IMR-90 (cell line): Measurements from ENCODE around the gene MAB21L3. TPM values are rescaled to one million over a fixed set of nuclear protein-coding genes. Genes with fewer than 3 reads are reported as not detected.

Source experiments
- ATAC-seq: fragments of 200-7000 bp; cut with Tn5 transposase; 2 replicates; pipeline ENCODE4 v1.9.1; 2020; ENCODE audit warnings: low read depth, mild to moderate bottlenecking, moderate library complexity
- BruUV-seq: library from RNA; stranded (reverse); fragments of 400-500 nt; replicated peaks from 2 replicates; lab custom pipeline; 2021; lab: Mats Ljungman, UMichigan
- CTCF ChIA-PET: fragments of 300-600 bp; formaldehyde crosslinking; extraction: SDS; loops from one replicate; lab custom pipeline; 2021; ENCODE audit warnings: antibody characterized with exemption; lab: Yijun Ruan, JAX
- POLR2A ChIA-PET: fragments of 300-600 bp; sonication (Branson Sonifier 250); formaldehyde crosslinking; loops from one replicate; lab custom pipeline; 2022; ENCODE audit warnings: antibody characterized with exemption; ENCODE audit not compliant: unreplicated experiment; lab: Charles Lee
- DNase-seq: peaks from one replicate; pipeline ENCODE4 v3.0.0; 2013
- H2AFZ ChIP-seq: replicated peaks from 2 replicates; pipeline ENCODE3; 2013; ENCODE audit warnings: low read length, mild to moderate bottlenecking; ENCODE audit not compliant: poor library complexity
- H2AK5ac ChIP-seq: 2 replicates; pipeline ENCODE4 v1.6.1; 2013; ENCODE audit warnings: low read depth, low read length, inconsistent platforms
- H2AK9ac ChIP-seq: replicated peaks from 2 replicates; pipeline ENCODE3; 2013; ENCODE audit warnings: mild to moderate bottlenecking, low read depth, low read length, moderate library complexity; ENCODE audit not compliant: poor library complexity
- H2BK120ac ChIP-seq: 2 replicates; pipeline ENCODE4 v1.6.1; 2013; ENCODE audit warnings: low read depth, low read length, inconsistent platforms
- H2BK15ac ChIP-seq: 3 replicates; pipeline ENCODE4 v1.6.1; 2013; ENCODE audit warnings: low read depth, low read length, inconsistent platforms
- H2BK20ac ChIP-seq: 2 replicates; pipeline ENCODE4 v1.6.1; 2013; ENCODE audit warnings: low read depth, mild to moderate bottlenecking, inconsistent platforms, low read length, moderate library complexity
- H2BK5ac ChIP-seq: 2 replicates; pipeline ENCODE4 v1.6.1; 2013; ENCODE audit warnings: mild to moderate bottlenecking, low read depth, low read length, inconsistent platforms; ENCODE audit not compliant: poor library complexity, severe bottlenecking
- H3K14ac ChIP-seq: replicated peaks from 2 replicates; pipeline ENCODE4 v1.6.1; 2013; ENCODE audit warnings: low read depth, low read length, inconsistent platforms
- H3K18ac ChIP-seq: 2 replicates; pipeline ENCODE4 v1.6.1; 2013; ENCODE audit warnings: low read depth, low read length, control low read depth
- H3K23ac ChIP-seq: 2 replicates; pipeline ENCODE4 v1.6.1; 2013; ENCODE audit warnings: low read depth, low read length, inconsistent platforms
- H3K27ac ChIP-seq: 2 replicates; pipeline ENCODE4 v1.5.1; 2013; ENCODE audit warnings: mild to moderate bottlenecking, control low read depth, low read length; ENCODE audit not compliant: insufficient read depth
- H3K27me3 ChIP-seq: 2 replicates; pipeline ENCODE4 v1.6.1; 2013; ENCODE audit warnings: low read length; ENCODE audit not compliant: control insufficient read depth, insufficient read depth
- H3K36me3 ChIP-seq: 2 replicates; pipeline ENCODE4 v1.6.1; 2013; ENCODE audit warnings: low read length, mixed read lengths; ENCODE audit not compliant: control insufficient read depth, insufficient read depth
- H3K4ac ChIP-seq: 2 replicates; pipeline ENCODE4 v1.6.1; 2013; ENCODE audit warnings: low read depth, low read length, inconsistent platforms
- H3K4me1 ChIP-seq: 2 replicates; pipeline ENCODE4 v1.6.1; 2013; ENCODE audit warnings: low read length, mixed read lengths; ENCODE audit not compliant: control insufficient read depth, insufficient read depth
- H3K4me2 ChIP-seq: 2 replicates; pipeline ENCODE4 v1.6.1; 2013; ENCODE audit warnings: low read depth, mild to moderate bottlenecking, control low read depth, low read length, moderate library complexity
- H3K4me3 ChIP-seq: 2 replicates; pipeline ENCODE4 v1.5.1; 2013; ENCODE audit warnings: low read depth, mild to moderate bottlenecking, control low read depth, low read length, moderate library complexity; ENCODE audit not compliant: insufficient read depth
- H3K56ac ChIP-seq: 2 replicates; pipeline ENCODE4 v1.6.1; 2013; ENCODE audit warnings: low read length, inconsistent platforms; ENCODE audit not compliant: insufficient read depth; ENCODE audit errors: extremely low read depth
- H3K79me1 ChIP-seq, 2 experiments: 2 replicates each; pipeline ENCODE4 v1.6.1; 2013; ENCODE audit warnings: low read length in 2 of 2, inconsistent platforms in 1 of 2, low read depth in 1 of 2
- H3K9ac ChIP-seq: 2 replicates; pipeline ENCODE4 v1.6.1; 2013; ENCODE audit warnings: low read depth, low read length, control low read depth
- H3K9me1 ChIP-seq: 2 replicates; pipeline ENCODE4 v1.6.1; 2013; ENCODE audit warnings: low read length, inconsistent platforms; ENCODE audit not compliant: insufficient read depth
- H3K9me3 ChIP-seq: 2 replicates; pipeline ENCODE4 v1.6.1; 2013; ENCODE audit warnings: low read length; ENCODE audit not compliant: control insufficient read depth, insufficient read depth
- H4K20me1 ChIP-seq: 2 replicates; pipeline ENCODE4 v1.6.1; 2013; ENCODE audit warnings: low read length, inconsistent platforms; ENCODE audit not compliant: insufficient read depth
- H4K5ac ChIP-seq: 2 replicates; pipeline ENCODE4 v1.6.1; 2013; ENCODE audit warnings: mild to moderate bottlenecking, low read depth, low read length, control low read depth
- H4K8ac ChIP-seq, 2 experiments: 2 replicates each; pipeline ENCODE4 v1.6.1; 2013; ENCODE audit warnings: low read depth in 2 of 2, low read length in 2 of 2, control low read depth in 1 of 2, inconsistent platforms in 1 of 2
- H4K91ac ChIP-seq: 2 replicates; pipeline ENCODE4 v1.6.1; 2013; ENCODE audit warnings: low read depth, low read length, inconsistent platforms; ENCODE audit not compliant: insufficient read depth
- BHLHE40 ChIP-seq: fragments of 150-350 bp; IDR thresholded peaks from 2 replicates; pipeline ENCODE4 v1.6.1; 2016; ENCODE audit warnings: mild to moderate bottlenecking, low read depth, low read length
- CEBPB ChIP-seq: IDR thresholded peaks from 2 replicates; pipeline ENCODE4 v1.6.1; 2012; ENCODE audit warnings: low read depth, low read length, improper control_type of control experiment
- FOS ChIP-seq: fragments of 150-350 bp; IDR thresholded peaks from 2 replicates; pipeline ENCODE4 v1.6.1; 2016; ENCODE audit warnings: low read depth, low read length
- MAFK ChIP-seq: IDR thresholded peaks from 2 replicates; pipeline ENCODE4 v1.6.1; 2012; ENCODE audit warnings: low read depth, low read length, improper control_type of control experiment
- MAZ ChIP-seq: IDR thresholded peaks from 2 replicates; pipeline ENCODE4 v1.6.1; 2012; ENCODE audit warnings: low read depth, mild to moderate bottlenecking, low read length, improper control_type of control experiment, moderate library complexity, borderline replicate concordance
- MXI1 ChIP-seq: IDR thresholded peaks from 2 replicates; pipeline ENCODE4 v1.6.1; 2012; ENCODE audit warnings: low read depth, mild to moderate bottlenecking, low read length, moderate library complexity, borderline replicate concordance
- NFE2L2 ChIP-seq: fragments of 150-350 bp; IDR thresholded peaks from 2 replicates; pipeline ENCODE4 v1.6.1; 2016; ENCODE audit warnings: low read depth, mild to moderate bottlenecking, low read length
- POLR2A ChIP-seq: IDR thresholded peaks from 2 replicates; pipeline ENCODE4 v1.6.1; 2012; ENCODE audit warnings: mild to moderate bottlenecking, low read depth, low read length
- RAD21 ChIP-seq: IDR thresholded peaks from 2 replicates; pipeline ENCODE4 v1.6.1; 2012; ENCODE audit warnings: low read length, improper control_type of control experiment
- RCOR1 ChIP-seq: IDR thresholded peaks from 2 replicates; pipeline ENCODE4 v1.6.1; 2012; ENCODE audit warnings: mild to moderate bottlenecking, low read length, improper control_type of control experiment; ENCODE audit not compliant: insufficient replicate concordance
- RFX5 ChIP-seq: IDR thresholded peaks from 2 replicates; pipeline ENCODE4 v1.8.0; 2012; ENCODE audit warnings: low read depth, mild to moderate bottlenecking, low read length, moderate library complexity
- SMC3 ChIP-seq: fragments of 150-350 bp; IDR thresholded peaks from 2 replicates; pipeline ENCODE4 v1.6.1; 2016; ENCODE audit warnings: low read depth, mild to moderate bottlenecking, antibody characterized with exemption, low read length, moderate library complexity
- WGBS, 2 experiments: methylation state at CpG; one replicate each; pipeline versions ENCODE4 v1.1.5 to v1.1.7; 2013; ENCODE audit warnings: missing lambda C conversion rate in 2 of 2; ENCODE audit not compliant: insufficient read length in 1 of 2; ENCODE audit errors: extremely low coverage in 2 of 2; 5-methylcytosine and 5-hydroxymethylcytosine counted together
- dilution Hi-C: fragments of 300-500 bp; cut with HindIII; formaldehyde crosslinking; loops from one replicate; pipeline ENCODE4 v1.14.3; 2018; ENCODE audit warnings: low sequenced_read_pairs; ENCODE audit not compliant: unreplicated experiment
- in situ Hi-C: fragments of 300-500 bp; cut with MboI; formaldehyde crosslinking; loops from 3 replicates; pipeline ENCODE4 v1.14.3; 2019; ENCODE audit warnings: low sequenced_read_pairs, inconsistent platforms, mixed read lengths
- intact Hi-C: fragments of 100-400 bp; cut with micrococcal nuclease; formaldehyde crosslinking; loops from 2 replicates; pipeline ENCODE4 v1.10.0; 2022
- polyA plus RNA-seq, 3 experiments: library from polyadenylated mRNA; depleted of rRNA; stranded (reverse); fragments of >200 nt; gene quantifications; 2 replicates each; pipeline ENCODE4 v1.2.3, GENCODE V29; 2012; ENCODE audit warnings: low replicate concordance in 1 of 3
- total RNA-seq: library from RNA; depleted of rRNA; stranded (reverse); fragments of >200 nt; gene quantifications from 2 replicates; pipeline ENCODE4 v1.2.3, GENCODE V29; 2012
- TF ChIP-seq, protein P1 (sequence below): conservative IDR thresholded peaks from 2 replicates; pipeline ENCODE4 v1.5.1; 2012; ENCODE audit warnings: mild to moderate bottlenecking, low read depth, low read length, improper control_type of control experiment
- TF ChIP-seq, protein P2 (sequence below): fragments of 150-350 bp; IDR thresholded peaks from 2 replicates; pipeline ENCODE4 v1.6.1; 2017; ENCODE audit warnings: mild to moderate bottlenecking, antibody characterized with exemption, low read length, low read depth
- TF ChIP-seq, protein P3 (sequence below): fragments of 150-350 bp; IDR thresholded peaks from 2 replicates; pipeline ENCODE4 v1.6.1; 2016; ENCODE audit warnings: low read depth, mild to moderate bottlenecking, low read length, moderate library complexity, borderline replicate concordance

MAB21L3 gene
- total and polyA plus RNA-seq, 2 of the 4 experiments (the other 2 are of a cell fraction): not detected

DNA sequence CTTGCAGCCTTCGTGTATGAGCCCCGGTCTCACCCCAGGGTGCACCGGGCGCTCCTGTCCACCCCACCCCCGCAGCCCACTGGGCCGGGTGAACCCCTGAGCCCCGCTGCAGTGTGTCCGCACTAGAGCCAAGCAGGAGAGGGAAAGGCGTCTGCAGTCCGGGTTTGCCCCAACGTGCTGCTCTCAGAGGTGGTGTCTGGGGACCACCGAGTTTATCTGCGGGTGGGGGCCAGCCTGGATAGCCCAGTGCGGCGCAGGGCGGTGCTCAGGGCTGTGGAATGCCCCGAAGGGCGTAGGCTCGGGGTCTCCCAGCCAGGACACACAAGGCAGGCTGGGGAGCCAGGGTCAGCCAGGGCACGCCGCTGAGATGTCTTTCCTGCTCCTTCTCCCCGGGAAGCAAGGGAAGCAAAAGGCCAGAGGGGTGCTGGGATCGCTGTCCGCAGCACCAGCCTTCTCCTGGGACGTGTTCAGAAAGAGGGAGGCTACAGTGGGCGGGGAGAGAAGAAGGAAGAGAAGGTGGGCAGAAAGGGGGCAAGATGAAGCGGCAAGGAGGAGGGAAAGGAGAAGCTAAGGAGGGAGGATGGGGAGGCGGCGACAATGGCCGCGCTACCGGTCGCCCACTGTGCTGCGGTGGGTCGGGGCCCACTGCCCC is 56.6 kb downstream of the MAB21L3 start:
- H3K27me3 ChIP-seq: peaks cover 19% of the 10 kb centered on the region
- no peak overlapping the region; the same call in 1 of the 2 replicates for H4K5ac ChIP-seq
- no peak overlapping the region for H2BK20ac ChIP-seq
- peak overlapping the region; percentile 80 for H2AFZ ChIP-seq
- 0 out of 2 replicates have a peak overlapping the region, but pooled peaks have one; percentile 9 for H3K18ac ChIP-seq
- POLR2A ChIA-PET: no interaction called here
- ATAC-seq (peak; percentile 31), DNase-seq (no peak)
- no peak overlapping the region for H3K27ac ChIP-seq
- H3K4ac ChIP-seq: no peak overlapping the region
- no peaks in the 10 kb centered on the region for H4K20me1 ChIP-seq
- 0 out of 2 replicates have a peak overlapping the region, but pooled peaks have one; percentile 20 for H3K9ac ChIP-seq
- no peaks in the 10 kb centered on the region for H3K9me1 ChIP-seq
- H2BK5ac ChIP-seq: no peak overlapping the region
- H3K79me1 ChIP-seq: no peaks in the 10 kb centered on the region
- peak overlapping the region; percentile 46 for H3K4me3 ChIP-seq
- no peak overlapping the region for H2AK9ac ChIP-seq
- peak overlapping the region; percentile 57 to 74; a peak in 2 of 4 replicates for H4K8ac ChIP-seq
- intact Hi-C loops (no loop called here), dilution Hi-C loops (no loop called here), in situ Hi-C loops (no loop called here)
- H3K36me3 ChIP-seq: no peaks in the 10 kb centered on the region
- H3K9me3 ChIP-seq: no peaks in the 10 kb centered on the region
- H3K14ac ChIP-seq: no peak overlapping the region
- 14% methylated on average over 5 of the region's 35 CpGs; no CpG with 5 or more reads in 1 of the 2 experiments for WGBS, 2 experiments
- H2BK15ac ChIP-seq: no peak overlapping the region; the same call in 2 of the 3 replicates
- H2AK5ac ChIP-seq: no peak overlapping the region
- H3K23ac ChIP-seq: no peak overlapping the region
- no peak overlapping the region for H2BK120ac ChIP-seq
- no peak overlapping the region for H3K56ac ChIP-seq
- peak overlapping the region; percentile 69 for H3K4me2 ChIP-seq
- CTCF ChIA-PET: interaction anchor here (1.0 kb wide), 1 partner anchor 9 kb away, joined by 5 read pairs; no protein-coding TSS in a partner anchor
- H4K91ac ChIP-seq: no peak overlapping the region
- no TSS peak for BruUV-seq
- H3K4me1 ChIP-seq: no peaks in the 10 kb centered on the region
- no peak for TF ChIP-seq MAZ
- TF ChIP-seq, protein P1, sequence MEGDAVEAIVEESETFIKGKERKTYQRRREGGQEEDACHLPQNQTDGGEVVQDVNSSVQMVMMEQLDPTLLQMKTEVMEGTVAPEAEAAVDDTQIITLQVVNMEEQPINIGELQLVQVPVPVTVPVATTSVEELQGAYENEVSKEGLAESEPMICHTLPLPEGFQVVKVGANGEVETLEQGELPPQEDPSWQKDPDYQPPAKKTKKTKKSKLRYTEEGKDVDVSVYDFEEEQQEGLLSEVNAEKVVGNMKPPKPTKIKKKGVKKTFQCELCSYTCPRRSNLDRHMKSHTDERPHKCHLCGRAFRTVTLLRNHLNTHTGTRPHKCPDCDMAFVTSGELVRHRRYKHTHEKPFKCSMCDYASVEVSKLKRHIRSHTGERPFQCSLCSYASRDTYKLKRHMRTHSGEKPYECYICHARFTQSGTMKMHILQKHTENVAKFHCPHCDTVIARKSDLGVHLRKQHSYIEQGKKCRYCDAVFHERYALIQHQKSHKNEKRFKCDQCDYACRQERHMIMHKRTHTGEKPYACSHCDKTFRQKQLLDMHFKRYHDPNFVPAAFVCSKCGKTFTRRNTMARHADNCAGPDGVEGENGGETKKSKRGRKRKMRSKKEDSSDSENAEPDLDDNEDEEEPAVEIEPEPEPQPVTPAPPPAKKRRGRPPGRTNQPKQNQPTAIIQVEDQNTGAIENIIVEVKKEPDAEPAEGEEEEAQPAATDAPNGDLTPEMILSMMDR: no peak
- no peak for TF ChIP-seq RAD21
- TF ChIP-seq SMC3: no peak
- no peak for TF ChIP-seq MAFK
- no peak for TF ChIP-seq MXI1
- no peak for TF ChIP-seq BHLHE40
- TF ChIP-seq, protein P2, sequence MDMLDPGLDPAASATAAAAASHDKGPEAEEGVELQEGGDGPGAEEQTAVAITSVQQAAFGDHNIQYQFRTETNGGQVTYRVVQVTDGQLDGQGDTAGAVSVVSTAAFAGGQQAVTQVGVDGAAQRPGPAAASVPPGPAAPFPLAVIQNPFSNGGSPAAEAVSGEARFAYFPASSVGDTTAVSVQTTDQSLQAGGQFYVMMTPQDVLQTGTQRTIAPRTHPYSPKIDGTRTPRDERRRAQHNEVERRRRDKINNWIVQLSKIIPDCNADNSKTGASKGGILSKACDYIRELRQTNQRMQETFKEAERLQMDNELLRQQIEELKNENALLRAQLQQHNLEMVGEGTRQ: no peak
- TF ChIP-seq, protein P3, sequence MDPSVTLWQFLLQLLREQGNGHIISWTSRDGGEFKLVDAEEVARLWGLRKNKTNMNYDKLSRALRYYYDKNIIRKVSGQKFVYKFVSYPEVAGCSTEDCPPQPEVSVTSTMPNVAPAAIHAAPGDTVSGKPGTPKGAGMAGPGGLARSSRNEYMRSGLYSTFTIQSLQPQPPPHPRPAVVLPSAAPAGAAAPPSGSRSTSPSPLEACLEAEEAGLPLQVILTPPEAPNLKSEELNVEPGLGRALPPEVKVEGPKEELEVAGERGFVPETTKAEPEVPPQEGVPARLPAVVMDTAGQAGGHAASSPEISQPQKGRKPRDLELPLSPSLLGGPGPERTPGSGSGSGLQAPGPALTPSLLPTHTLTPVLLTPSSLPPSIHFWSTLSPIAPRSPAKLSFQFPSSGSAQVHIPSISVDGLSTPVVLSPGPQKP: no peak
- no peak for TF ChIP-seq RCOR1
- no peak for TF ChIP-seq POLR2A
- TF ChIP-seq NFE2L2: no peak
- TF ChIP-seq FOS: no peak
- TF ChIP-seq CEBPB: no peak
- TF ChIP-seq RFX5: no peak
